ENCODE results near the gene SPATS1.

GRCh38 chr6:44327096-44327495, 15.4 kb upstream of the SPATS1 start:
- TF ChIP-seq EZH2 (IDR thresholded peaks at IDR 0.05): no peak
- TF ChIP-seq CTCF (IDR thresholded peaks at IDR 0.05): no peak

Measured in neural progenitor cell (in vitro differentiated cells).